ENCODE measurements around the gene GNG13. TPM values are rescaled to one million over a fixed set of nuclear protein-coding genes. Genes with fewer than 3 reads are reported as not detected.

Gene GNG13
- total and polyA plus RNA-seq, 2 donors (not counting 3 experiments of a cell fraction or from before 2014, with no cell fraction given) = not detected

DNA sequence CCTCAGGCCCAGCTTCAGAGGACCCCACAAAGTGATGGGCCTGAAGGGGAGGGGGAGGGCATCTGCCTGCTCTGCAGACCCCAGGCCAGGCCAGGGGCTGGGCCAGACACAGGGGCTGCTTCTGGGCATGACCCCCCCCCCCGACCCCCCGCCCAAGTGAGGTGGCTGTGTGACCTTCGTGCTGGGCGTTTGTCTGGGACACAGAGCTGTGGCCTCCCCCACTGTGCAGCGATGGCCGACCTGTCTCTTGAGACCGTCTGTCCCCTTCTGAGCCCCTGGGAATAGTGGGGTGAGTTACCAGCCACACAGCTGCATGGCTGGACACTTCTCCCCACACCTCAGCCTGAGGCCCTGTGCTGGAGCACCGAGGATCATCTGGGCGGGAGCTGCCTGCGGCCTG lies 34.8 kb upstream of the GNG13 start:
- no peak overlapping the region for H3K9ac ChIP-seq (replicated peaks; ENCODE audit: extremely low read depth, insufficient read depth, low read length)
- H3K9me3 ChIP-seq (replicated peaks; ENCODE audit: control insufficient read depth, insufficient read depth, low read length) = no peaks in the 10 kb centered on the region
- intact Hi-C loops (cut with micrococcal nuclease) = no loop called here
- ChIA-PET POLR2A (no interaction called here), CTCF (no interaction called here)
- TF ChIP-seq FOS (IDR thresholded peaks at IDR 0.05; ENCODE audit: borderline replicate concordance, insufficient read depth, low read length) (no peak), EZH2 (IDR thresholded peaks at IDR 0.05; ENCODE audit: borderline replicate concordance, low read depth, low read length, severe bottlenecking) (no peak), MAX (IDR thresholded peaks at IDR 0.05; ENCODE audit: insufficient read depth, insufficient read length) (no peak)
- TF ChIP-seq, protein P1, sequence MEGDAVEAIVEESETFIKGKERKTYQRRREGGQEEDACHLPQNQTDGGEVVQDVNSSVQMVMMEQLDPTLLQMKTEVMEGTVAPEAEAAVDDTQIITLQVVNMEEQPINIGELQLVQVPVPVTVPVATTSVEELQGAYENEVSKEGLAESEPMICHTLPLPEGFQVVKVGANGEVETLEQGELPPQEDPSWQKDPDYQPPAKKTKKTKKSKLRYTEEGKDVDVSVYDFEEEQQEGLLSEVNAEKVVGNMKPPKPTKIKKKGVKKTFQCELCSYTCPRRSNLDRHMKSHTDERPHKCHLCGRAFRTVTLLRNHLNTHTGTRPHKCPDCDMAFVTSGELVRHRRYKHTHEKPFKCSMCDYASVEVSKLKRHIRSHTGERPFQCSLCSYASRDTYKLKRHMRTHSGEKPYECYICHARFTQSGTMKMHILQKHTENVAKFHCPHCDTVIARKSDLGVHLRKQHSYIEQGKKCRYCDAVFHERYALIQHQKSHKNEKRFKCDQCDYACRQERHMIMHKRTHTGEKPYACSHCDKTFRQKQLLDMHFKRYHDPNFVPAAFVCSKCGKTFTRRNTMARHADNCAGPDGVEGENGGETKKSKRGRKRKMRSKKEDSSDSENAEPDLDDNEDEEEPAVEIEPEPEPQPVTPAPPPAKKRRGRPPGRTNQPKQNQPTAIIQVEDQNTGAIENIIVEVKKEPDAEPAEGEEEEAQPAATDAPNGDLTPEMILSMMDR (IDR thresholded peaks at IDR 0.05; ENCODE audit: extremely low read depth in 1 of 2, insufficient read depth in 1 of 2, low read depth in 1 of 2, low read length in 2 of 2) = no peak
- FAIRE-seq = no peak
- H3K36me3 ChIP-seq (ENCODE audit: control insufficient read depth in 2 of 2, extremely low read depth in 1 of 2, insufficient read depth in 2 of 2, low read length in 2 of 2) = no peaks in the 10 kb centered on the region
- H3K79me2 ChIP-seq (ENCODE audit: control insufficient read depth, insufficient read depth, low read length) = no peaks in the 10 kb centered on the region
- no peaks in the 10 kb centered on the region for H3K4me1 ChIP-seq (ENCODE audit: control insufficient read depth, extremely low read depth, insufficient read depth, low read length)
- H3K9me1 ChIP-seq (replicated peaks; ENCODE audit: control insufficient read depth, extremely low read depth, insufficient read depth, low read length) = no peaks in the 10 kb centered on the region
- no peaks in the 10 kb centered on the region for H4K20me1 ChIP-seq (replicated peaks; ENCODE audit: control insufficient read depth, extremely low read depth, insufficient read depth, low read length)
- H3K4me3 ChIP-seq (replicated peaks in 1 of 3; ENCODE audit: insufficient read depth in 1 of 3, low read depth in 1 of 3, low read length in 3 of 3) = no peak overlapping the region
- dilution Hi-C loops (cut with MboI; ENCODE audit: extremely low pct_ligation_motif_present, low sequenced_read_pairs) = no loop called here
- BruUV-seq (replicated peaks) = no TSS peak
- H3K27ac ChIP-seq (ENCODE audit: insufficient read depth, low read depth, low read length) = no peak overlapping the region
- no peak overlapping the region for H2AFZ ChIP-seq (ENCODE audit: low read depth, low read length)
- H3K27me3 ChIP-seq (ENCODE audit: control insufficient read depth in 2 of 2, insufficient read depth in 2 of 2, low read length in 2 of 2) = no peaks in the 10 kb centered on the region
- H3K4me2 ChIP-seq (ENCODE audit: insufficient read depth, low read length) = no peak overlapping the region
- no peak for DNase-seq (ENCODE audit: low read depth, low spot score)

- Histone ChIP-seq H4K20me1 (replicated peaks; ENCODE audit: control insufficient read depth, extremely low read depth, insufficient read depth, low read length) (no peaks in the 10 kb centered on the region), H3K9ac (replicated peaks; ENCODE audit: extremely low read depth, insufficient read depth, low read length) (no peak overlapping the region), H3K27ac (ENCODE audit: insufficient read depth, low read depth, low read length) (no peak overlapping the region), H3K9me1 (replicated peaks; ENCODE audit: control insufficient read depth, extremely low read depth, insufficient read depth, low read length) (no peaks in the 10 kb centered on the region), H3K4me1 (ENCODE audit: control insufficient read depth, extremely low read depth, insufficient read depth, low read length) (no peaks in the 10 kb centered on the region), H3K9me3 (replicated peaks; ENCODE audit: control insufficient read depth, insufficient read depth, low read length) (no peaks in the 10 kb centered on the region), H3K79me2 (ENCODE audit: control insufficient read depth, insufficient read depth, low read length) (no peaks in the 10 kb centered on the region), H2AFZ (ENCODE audit: low read depth, low read length) (no peak overlapping the region), H3K36me3 (ENCODE audit: control insufficient read depth in 2 of 2, extremely low read depth in 1 of 2, insufficient read depth in 2 of 2, low read length in 2 of 2) (no peaks in the 10 kb centered on the region), H3K4me3 (replicated peaks in 1 of 3; ENCODE audit: insufficient read depth in 1 of 3, low read depth in 1 of 3, low read length in 3 of 3) (no peak overlapping the region), H3K27me3 (ENCODE audit: control insufficient read depth in 2 of 2, insufficient read depth in 2 of 2, low read length in 2 of 2) (no peaks in the 10 kb centered on the region), H3K4me2 (ENCODE audit: insufficient read depth, low read length) (no peak overlapping the region)
- DNase-seq (ENCODE audit: low read depth, low spot score) = no peak
- dilution Hi-C loops (cut with MboI; ENCODE audit: extremely low pct_ligation_motif_present, low sequenced_read_pairs) (no loop called here), intact Hi-C loops (cut with micrococcal nuclease) (no loop called here)
- no TSS peak for BruUV-seq (replicated peaks)
- POLR2A ChIA-PET = no interaction called here
- no peak for FAIRE-seq
- CTCF ChIA-PET = no interaction called here
- TF ChIP-seq MAX (IDR thresholded peaks at IDR 0.05; ENCODE audit: insufficient read depth, insufficient read length) = no peak
- TF ChIP-seq JUN (IDR thresholded peaks at IDR 0.05; ENCODE audit: borderline replicate concordance, insufficient read depth, insufficient read length, low read depth) = no peak
- no peak for TF ChIP-seq FOS (IDR thresholded peaks at IDR 0.05; ENCODE audit: borderline replicate concordance, insufficient read depth, low read length)
- no peak for TF ChIP-seq EZH2 (IDR thresholded peaks at IDR 0.05; ENCODE audit: borderline replicate concordance, low read depth, low read length, severe bottlenecking)
- no peak for TF ChIP-seq MYC (IDR thresholded peaks at IDR 0.05; ENCODE audit: low read depth, low read length)
- no peak for TF ChIP-seq POLR2AphosphoS5 (IDR thresholded peaks at IDR 0.05; ENCODE audit: insufficient read depth, low read depth, low read length)
- no peak for TF ChIP-seq POLR2A (IDR thresholded peaks at IDR 0.05; ENCODE audit: low read depth, low read length)
- TF ChIP-seq, protein P1 (IDR thresholded peaks at IDR 0.05; ENCODE audit: extremely low read depth in 1 of 2, insufficient read depth in 1 of 2, low read depth in 1 of 2, low read length in 2 of 2) = no peak
- TF ChIP-seq GATA2 (IDR thresholded peaks at IDR 0.05; ENCODE audit: insufficient read depth, insufficient read length, low read depth, low read length) = no peak
Observed at GRCh38 chr16:833411-833810, 32.9 kb upstream of the GNG13 start.
